SK-N-SH (cell line): Measurements from ENCODE around the gene TPD52L3.

Source experiments
- CTCF ChIP-seq: fragments of 200-600 bp; sonication (generic); IDR thresholded peaks from 2 replicates; pipeline ENCODE4 v1.6.1; 2017; ENCODE audit warnings: antibody characterized with exemption, mild to moderate bottlenecking, moderate library complexity
- ELF1 ChIP-seq: IDR thresholded peaks from 2 replicates; pipeline ENCODE4 v1.4.0; 2012
- EP300 ChIP-seq, 2 experiments: IDR thresholded peaks; 2 replicates each; pipeline versions ENCODE4 v1.4.0 to v1.6.1; 2012; ENCODE audit warnings: borderline replicate concordance in 1 of 2, low read depth in 1 of 2, low read length in 1 of 2
- FOSL2 ChIP-seq: IDR thresholded peaks from 2 replicates; pipeline ENCODE4 v1.4.0; 2012; ENCODE audit warnings: low read depth, mild to moderate bottlenecking, moderate library complexity, borderline replicate concordance
- GABPA ChIP-seq: IDR thresholded peaks from 2 replicates; pipeline ENCODE4 v1.4.0; 2012; ENCODE audit warnings: low read depth, mild to moderate bottlenecking
- JUND ChIP-seq: IDR thresholded peaks from 2 replicates; pipeline ENCODE4 v1.4.0; 2012
- POLR2AphosphoS5 ChIP-seq: IDR thresholded peaks from 2 replicates; pipeline ENCODE4 v1.6.1; 2012; ENCODE audit warnings: low read depth, low read length
- REST ChIP-seq: IDR thresholded peaks from 2 replicates; pipeline ENCODE4 v1.6.1; 2012; ENCODE audit warnings: mild to moderate bottlenecking, low read depth, low read length, moderate library complexity
- SIN3A ChIP-seq: IDR thresholded peaks from 2 replicates; pipeline ENCODE4 v1.6.1; 2012; ENCODE audit warnings: low read depth, mild to moderate bottlenecking, low read length, moderate library complexity, borderline replicate concordance
- TAF1 ChIP-seq: IDR thresholded peaks from 2 replicates; pipeline ENCODE4 v1.6.1; 2012; ENCODE audit warnings: low read depth, mild to moderate bottlenecking, low read length, moderate library complexity, borderline replicate concordance
- USF2 ChIP-seq: fragments of 150-350 bp; IDR thresholded peaks from 2 replicates; pipeline ENCODE4 v1.6.1; 2017; ENCODE audit warnings: antibody characterized with exemption, low read length, low read depth, borderline replicate concordance

GRCh38 chr9:6351737-6352136 is 23.6 kb downstream of the TPD52L3 start:
- TF ChIP-seq CTCF (no peak), EP300 (IDR thresholded peaks at IDR 0.05; ENCODE audit: borderline replicate concordance in 1 of 2, low read depth in 1 of 2, low read length in 1 of 2) (no peak), GABPA (no peak), POLR2AphosphoS5 (no peak), FOSL2 (no peak), ELF1 (no peak), USF2 (no peak), JUND (no peak), TAF1 (no peak), SIN3A (no peak), REST (no peak)
